ENCODE results near the gene NFATC2. TPM values are rescaled to one million over a fixed set of nuclear protein-coding genes. Genes with fewer than 3 reads are reported as not detected.
"Not testable (repeated sequence)": the region's sequence is repeated elsewhere in the genome, so short reads cannot be mapped to it uniquely, and the experiment has no call there.

The NFATC2 gene
- total RNA-seq, 3 donors from 2014 or later: 6.2 to 7.3 (median 7.2) TPM

DNA sequence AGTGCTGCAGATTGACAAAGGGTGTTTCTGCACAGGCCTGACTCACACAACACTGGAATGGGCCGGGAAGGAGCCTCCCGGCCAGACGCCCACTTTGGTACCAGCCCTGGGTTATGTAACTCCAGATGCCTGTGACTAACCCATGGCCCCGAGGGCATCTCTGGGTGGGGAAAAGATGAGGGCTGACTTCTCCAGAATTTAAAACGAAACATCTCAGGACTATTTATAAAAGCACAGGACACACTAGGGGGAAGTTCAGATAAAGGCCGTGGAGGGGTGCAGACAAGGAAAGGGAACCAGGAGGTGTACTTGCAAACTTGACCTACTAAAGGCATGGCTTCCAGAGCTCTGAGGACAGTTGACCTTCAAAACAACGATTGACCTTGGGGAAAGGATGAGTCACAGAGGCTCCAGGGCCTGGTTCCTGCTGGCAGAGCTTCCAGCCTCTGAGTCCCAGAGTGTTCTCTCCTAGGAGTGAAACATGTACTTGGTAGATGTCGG is 196.9 kb downstream of the NFATC2 start:
- no peak overlapping the region for H3K4me3 ChIP-seq
- H3K9me3 ChIP-seq: no peaks in the 10 kb centered on the region
- H3K36me3 ChIP-seq (ENCODE audit: low read depth): no peaks in the 10 kb centered on the region
- DNase-seq (no peak), ATAC-seq (no peak)
- intact Hi-C loops (cut with DNase I, micrococcal nuclease): no loop called here
- TF ChIP-seq, protein P1, sequence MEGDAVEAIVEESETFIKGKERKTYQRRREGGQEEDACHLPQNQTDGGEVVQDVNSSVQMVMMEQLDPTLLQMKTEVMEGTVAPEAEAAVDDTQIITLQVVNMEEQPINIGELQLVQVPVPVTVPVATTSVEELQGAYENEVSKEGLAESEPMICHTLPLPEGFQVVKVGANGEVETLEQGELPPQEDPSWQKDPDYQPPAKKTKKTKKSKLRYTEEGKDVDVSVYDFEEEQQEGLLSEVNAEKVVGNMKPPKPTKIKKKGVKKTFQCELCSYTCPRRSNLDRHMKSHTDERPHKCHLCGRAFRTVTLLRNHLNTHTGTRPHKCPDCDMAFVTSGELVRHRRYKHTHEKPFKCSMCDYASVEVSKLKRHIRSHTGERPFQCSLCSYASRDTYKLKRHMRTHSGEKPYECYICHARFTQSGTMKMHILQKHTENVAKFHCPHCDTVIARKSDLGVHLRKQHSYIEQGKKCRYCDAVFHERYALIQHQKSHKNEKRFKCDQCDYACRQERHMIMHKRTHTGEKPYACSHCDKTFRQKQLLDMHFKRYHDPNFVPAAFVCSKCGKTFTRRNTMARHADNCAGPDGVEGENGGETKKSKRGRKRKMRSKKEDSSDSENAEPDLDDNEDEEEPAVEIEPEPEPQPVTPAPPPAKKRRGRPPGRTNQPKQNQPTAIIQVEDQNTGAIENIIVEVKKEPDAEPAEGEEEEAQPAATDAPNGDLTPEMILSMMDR (IDR thresholded peaks at IDR 0.05): no peak
- no peaks in the 10 kb centered on the region for H3K4me1 ChIP-seq (ENCODE audit: low read depth)

DNA sequence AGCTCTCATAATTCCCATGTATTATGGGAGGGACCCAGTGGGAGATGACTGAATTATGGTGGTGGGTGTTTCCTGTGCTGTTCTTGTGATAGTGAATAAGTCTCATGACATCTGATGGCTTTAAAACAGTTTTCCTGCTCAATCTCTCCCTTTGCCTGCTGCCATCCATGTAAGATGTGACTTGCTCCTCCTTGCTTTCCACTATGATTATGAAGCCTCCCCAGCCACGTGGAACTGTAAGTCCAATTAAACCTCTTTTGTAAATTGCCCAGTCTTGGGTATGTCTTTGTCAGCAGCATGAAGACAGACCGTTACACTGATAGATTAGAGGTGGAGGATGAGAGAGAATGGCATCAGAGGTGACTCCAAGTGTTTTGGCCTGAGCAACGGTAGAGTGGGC is 198.7 kb downstream of the NFATC2 start:
- ATAC-seq; H3K4me3 ChIP-seq; DNase-seq; H3K9me3 ChIP-seq; H3K36me3 ChIP-seq (ENCODE audit: low read depth); H3K4me1 ChIP-seq (ENCODE audit: low read depth); intact Hi-C loops (cut with DNase I, micrococcal nuclease): not testable (repeated sequence)

DNA sequence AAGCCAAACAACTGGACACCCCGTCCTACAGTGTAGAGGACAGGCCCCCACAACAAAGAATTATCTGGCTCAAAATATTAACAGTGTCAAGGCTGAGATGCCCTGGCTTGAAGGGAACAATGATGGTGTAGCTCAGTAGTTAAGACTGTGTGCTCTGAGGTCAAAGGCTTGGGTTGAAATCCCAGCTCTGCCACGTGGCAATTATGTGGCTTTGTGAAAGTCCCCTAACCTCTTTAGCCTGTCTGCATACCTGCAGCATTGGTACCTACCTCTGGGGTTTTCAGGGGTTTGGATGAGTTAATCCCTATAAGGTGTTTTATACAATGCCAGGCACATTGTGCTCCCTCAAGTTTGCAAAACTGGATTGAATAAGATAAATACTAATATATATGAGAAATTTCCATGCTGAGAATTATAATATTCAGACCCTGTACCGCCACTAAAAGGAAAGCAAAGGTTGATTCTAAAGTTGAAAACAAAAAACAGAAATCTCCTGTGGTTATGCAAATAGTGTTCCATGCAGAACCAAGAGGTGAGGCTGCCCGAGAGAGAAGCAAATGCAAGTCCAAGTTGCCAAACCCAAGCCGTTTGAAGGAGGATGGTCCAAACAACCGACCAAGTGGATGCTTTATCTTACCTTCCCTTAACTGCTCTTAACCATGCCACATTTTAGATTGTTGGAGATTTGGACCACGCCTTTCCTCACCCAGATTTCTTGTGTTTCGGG is 199.8 kb downstream of the NFATC2 start:
- no peak for DNase-seq
- no peak for ATAC-seq
- H3K4me3 ChIP-seq: no peak overlapping the region

DNA sequence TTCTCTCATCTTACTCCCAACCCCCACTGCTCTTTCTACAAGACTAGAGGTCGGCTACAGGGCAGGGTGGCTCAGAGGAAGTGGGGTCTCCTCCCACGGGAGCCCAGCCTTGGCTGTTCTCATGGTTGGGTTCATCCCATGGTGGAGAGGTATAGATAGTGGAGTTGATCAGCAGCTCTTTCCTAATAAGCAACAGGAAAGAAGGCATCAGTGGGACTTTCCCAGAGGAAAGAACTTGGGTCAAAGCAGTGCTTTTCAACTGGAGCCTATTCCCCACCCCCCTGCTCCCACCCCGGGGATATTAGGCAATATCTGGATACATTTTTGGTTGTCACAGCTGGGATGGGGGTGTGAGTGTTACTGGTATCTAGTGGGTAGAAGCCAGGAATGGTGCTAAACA is 200.9 kb downstream of the NFATC2 start:
- DNase-seq (no peak), ATAC-seq (no peak)
- Histone ChIP-seq H3K4me3 (no peak overlapping the region), H3K36me3 (ENCODE audit: low read depth) (no peaks in the 10 kb centered on the region), H3K9me3 (no peaks in the 10 kb centered on the region), H3K4me1 (ENCODE audit: low read depth) (no peaks in the 10 kb centered on the region)
- intact Hi-C loops (cut with DNase I, micrococcal nuclease): no loop called here
- TF ChIP-seq, protein P1 (IDR thresholded peaks at IDR 0.05): no peak

More for the DNA sequence above, 199.8 kb downstream of the NFATC2 start:
- Histone ChIP-seq H3K4me1 (ENCODE audit: low read depth) (no peaks in the 10 kb centered on the region), H3K9me3 (no peaks in the 10 kb centered on the region), H3K36me3 (ENCODE audit: low read depth) (no peaks in the 10 kb centered on the region)
- TF ChIP-seq, protein P1 (IDR thresholded peaks at IDR 0.05): no peak
- intact Hi-C loops (cut with DNase I, micrococcal nuclease): no loop called here

DNA sequence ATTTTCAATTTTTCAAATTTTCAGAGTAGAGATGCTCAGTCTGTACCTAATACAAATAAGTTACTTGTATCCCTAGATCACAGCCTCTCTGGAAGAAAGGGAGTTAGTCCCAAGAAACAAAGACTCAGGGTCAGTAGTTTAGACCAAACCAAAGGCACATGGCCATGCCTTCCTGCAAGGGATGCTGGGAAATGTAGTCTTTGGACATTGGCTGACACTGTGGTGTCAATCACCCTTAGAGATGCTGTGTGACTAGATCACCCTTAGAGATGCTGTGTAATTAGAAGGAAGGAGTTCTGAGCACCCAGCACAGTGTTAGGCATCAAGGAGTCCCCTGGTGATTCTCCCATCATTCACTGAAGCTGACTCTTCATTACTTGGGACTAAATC is 202.1 kb downstream of the NFATC2 start:
- DNase-seq: no peak
- TF ChIP-seq, protein P1 (IDR thresholded peaks at IDR 0.05): no peak
- Histone ChIP-seq H3K36me3 (ENCODE audit: low read depth) (no peaks in the 10 kb centered on the region), H3K9me3 (no peaks in the 10 kb centered on the region), H3K4me3 (no peak overlapping the region), H3K4me1 (ENCODE audit: low read depth) (no peaks in the 10 kb centered on the region)
- intact Hi-C loops (cut with DNase I, micrococcal nuclease): no loop called here
- ATAC-seq: no peak

DNA sequence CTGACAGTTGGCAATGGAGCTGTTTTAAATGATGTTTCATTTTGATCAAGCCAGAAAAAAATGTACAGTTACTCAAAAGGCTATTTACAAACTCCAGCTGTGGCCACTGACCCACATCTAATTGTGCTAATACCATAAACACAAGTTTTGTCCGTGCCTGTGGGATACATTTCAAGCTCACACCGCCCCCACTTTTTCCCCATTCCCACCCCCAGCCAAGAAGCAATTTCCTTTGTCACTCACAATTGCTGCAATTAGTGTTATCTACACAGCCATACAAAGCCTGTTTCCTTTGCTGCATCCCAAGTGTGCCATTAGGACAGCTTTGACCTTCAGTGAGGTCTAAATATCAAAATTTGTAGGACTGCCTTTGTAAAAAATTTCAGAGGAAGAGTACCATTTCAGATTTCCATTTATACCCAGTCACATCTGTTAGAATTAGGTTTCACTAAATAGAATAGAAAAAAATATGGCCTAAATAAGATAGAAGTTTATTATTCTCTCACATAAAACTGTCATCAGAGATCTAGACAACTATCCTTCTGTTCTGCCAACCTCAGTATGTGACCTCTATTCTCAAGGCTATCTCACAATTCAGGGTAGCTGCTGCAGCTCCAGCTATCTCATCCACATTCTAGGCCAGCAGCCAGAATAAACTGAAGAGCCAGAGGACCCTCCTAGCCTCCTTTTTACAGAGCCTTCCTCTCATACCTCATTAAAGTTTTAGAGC is 202.6 kb downstream of the NFATC2 start:
- TF ChIP-seq, protein P1 (IDR thresholded peaks at IDR 0.05): no peak
- intact Hi-C loops (cut with DNase I, micrococcal nuclease): no loop called here

More for the DNA sequence above, 202.6 kb downstream of the NFATC2 start:
- H3K36me3 ChIP-seq (ENCODE audit: low read depth): no peaks in the 10 kb centered on the region
- no peaks in the 10 kb centered on the region for H3K9me3 ChIP-seq
- ATAC-seq (no peak), DNase-seq (no peak)
- H3K4me3 ChIP-seq: no peak overlapping the region
- H3K4me1 ChIP-seq (ENCODE audit: low read depth): no peaks in the 10 kb centered on the region

Data from mucosa of descending colon (tissue), 3 donors.